ENCODE data around the gene GSDME.

Gene GSDME

GRCh38 chr7:24757353-24758275 lies at the start of gene GSDME:
Gene GSDME, minus strand, starts transcription at chr7:24757464. Its CDS starts 7,690 bp downstream, at chr7:24749774.
- DNase-seq (ENCODE audit: low spot score): no peak
- peak within 1 kb of the TSS; percentile 84 to 89 for H3K27ac ChIP-seq
- peak within 1 kb of the TSS; percentile 91 for H3K4me3 ChIP-seq
- TF ChIP-seq, protein P1, sequence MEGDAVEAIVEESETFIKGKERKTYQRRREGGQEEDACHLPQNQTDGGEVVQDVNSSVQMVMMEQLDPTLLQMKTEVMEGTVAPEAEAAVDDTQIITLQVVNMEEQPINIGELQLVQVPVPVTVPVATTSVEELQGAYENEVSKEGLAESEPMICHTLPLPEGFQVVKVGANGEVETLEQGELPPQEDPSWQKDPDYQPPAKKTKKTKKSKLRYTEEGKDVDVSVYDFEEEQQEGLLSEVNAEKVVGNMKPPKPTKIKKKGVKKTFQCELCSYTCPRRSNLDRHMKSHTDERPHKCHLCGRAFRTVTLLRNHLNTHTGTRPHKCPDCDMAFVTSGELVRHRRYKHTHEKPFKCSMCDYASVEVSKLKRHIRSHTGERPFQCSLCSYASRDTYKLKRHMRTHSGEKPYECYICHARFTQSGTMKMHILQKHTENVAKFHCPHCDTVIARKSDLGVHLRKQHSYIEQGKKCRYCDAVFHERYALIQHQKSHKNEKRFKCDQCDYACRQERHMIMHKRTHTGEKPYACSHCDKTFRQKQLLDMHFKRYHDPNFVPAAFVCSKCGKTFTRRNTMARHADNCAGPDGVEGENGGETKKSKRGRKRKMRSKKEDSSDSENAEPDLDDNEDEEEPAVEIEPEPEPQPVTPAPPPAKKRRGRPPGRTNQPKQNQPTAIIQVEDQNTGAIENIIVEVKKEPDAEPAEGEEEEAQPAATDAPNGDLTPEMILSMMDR (IDR thresholded peaks at IDR 0.05): no peak

GRCh38 chr7:24802300-24802699 lies 45.0 kb upstream of the GSDME start:
- TF ChIP-seq, protein P1 (IDR thresholded peaks at IDR 0.05): no peak
- Histone ChIP-seq H3K27ac (no peak overlapping the region), H3K4me3 (no peak overlapping the region)
- no peak for DNase-seq (ENCODE audit: low spot score)

DNA sequence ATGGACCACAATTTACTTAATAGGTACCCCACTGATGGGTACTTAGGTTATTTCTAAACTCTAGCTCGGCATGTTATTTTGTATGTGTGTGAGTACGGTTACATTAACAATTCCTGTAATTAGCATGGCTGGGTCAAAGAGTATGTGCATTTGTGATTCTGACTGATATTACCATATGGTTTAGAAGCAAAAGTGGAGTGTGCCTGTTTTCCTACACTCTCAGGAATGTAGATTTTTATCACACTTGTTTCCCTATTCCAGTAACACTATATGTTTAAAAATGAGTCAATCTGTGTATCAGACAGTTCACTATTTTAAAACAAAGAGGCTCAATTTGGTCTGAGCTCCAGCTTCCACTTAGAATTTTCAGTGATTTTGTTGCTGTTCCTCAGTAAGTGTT lies 44.6 kb upstream of the GSDME start:
- DNase-seq (ENCODE audit: low spot score): no peak
- TF ChIP-seq, protein P1 (IDR thresholded peaks at IDR 0.05): no peak
- no peak overlapping the region for H3K4me3 ChIP-seq
- H3K27ac ChIP-seq: no peak overlapping the region

DNA sequence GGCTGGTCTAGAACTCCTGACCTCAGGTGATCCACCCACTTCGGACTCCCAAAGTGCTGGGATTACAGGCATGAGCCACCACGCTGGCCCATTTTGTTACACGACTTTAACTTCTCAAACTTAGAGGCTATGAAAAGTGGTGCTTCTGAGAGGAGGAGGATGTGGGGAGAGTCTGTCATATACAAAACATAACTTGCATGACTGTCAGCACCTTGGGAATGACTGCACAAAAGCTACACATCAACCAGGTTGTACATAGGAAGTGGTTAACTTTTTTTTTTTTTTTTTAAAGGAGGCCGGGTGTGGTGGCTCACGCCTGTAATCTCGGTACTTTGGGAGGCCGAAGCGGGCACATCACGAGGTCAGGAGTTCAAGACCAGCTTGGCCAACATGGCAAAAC lies 43.4 kb upstream of the GSDME start:
- no peak for DNase-seq (ENCODE audit: low spot score)
- no peak overlapping the region for H3K4me3 ChIP-seq
- no peak overlapping the region for H3K27ac ChIP-seq
- TF ChIP-seq, protein P1 (IDR thresholded peaks at IDR 0.05): no peak

- H3K4me3 ChIP-seq: no peak overlapping the region
- no peak overlapping the region for H3K27ac ChIP-seq
- DNase-seq (ENCODE audit: low spot score): no peak
- TF ChIP-seq, protein P1 (IDR thresholded peaks at IDR 0.05): no peak
Observed at GRCh38 chr7:24800073-24800472, 42.8 kb upstream of the GSDME start.

- H3K27ac ChIP-seq: no peak overlapping the region
- no peak for DNase-seq (ENCODE audit: low spot score)
- TF ChIP-seq, protein P1 (IDR thresholded peaks at IDR 0.05): no peak
- H3K4me3 ChIP-seq: no peak overlapping the region
Observed at GRCh38 chr7:24799506-24799905, 42.2 kb upstream of the GSDME start.

- DNase-seq (ENCODE audit: low spot score): no peak
- Histone ChIP-seq H3K4me3 (no peak overlapping the region), H3K27ac (no peak overlapping the region)
- TF ChIP-seq, protein P1 (IDR thresholded peaks at IDR 0.05): no peak
Observed at GRCh38 chr7:24798261-24798660, 41.0 kb upstream of the GSDME start.

All from coronary artery (tissue), 2 donors.